Measurements from ENCODE around the gene SYNDIG1.

The SYNDIG1 gene

GRCh38 chr20:24494460-24494920, 25.1 kb downstream of the SYNDIG1 start:
- ChIA-PET CTCF (no interaction called here), POLR2A (no interaction called here)
- no peak for DNase-seq (ENCODE audit: extremely low spot score)
- TF ChIP-seq, protein P1, sequence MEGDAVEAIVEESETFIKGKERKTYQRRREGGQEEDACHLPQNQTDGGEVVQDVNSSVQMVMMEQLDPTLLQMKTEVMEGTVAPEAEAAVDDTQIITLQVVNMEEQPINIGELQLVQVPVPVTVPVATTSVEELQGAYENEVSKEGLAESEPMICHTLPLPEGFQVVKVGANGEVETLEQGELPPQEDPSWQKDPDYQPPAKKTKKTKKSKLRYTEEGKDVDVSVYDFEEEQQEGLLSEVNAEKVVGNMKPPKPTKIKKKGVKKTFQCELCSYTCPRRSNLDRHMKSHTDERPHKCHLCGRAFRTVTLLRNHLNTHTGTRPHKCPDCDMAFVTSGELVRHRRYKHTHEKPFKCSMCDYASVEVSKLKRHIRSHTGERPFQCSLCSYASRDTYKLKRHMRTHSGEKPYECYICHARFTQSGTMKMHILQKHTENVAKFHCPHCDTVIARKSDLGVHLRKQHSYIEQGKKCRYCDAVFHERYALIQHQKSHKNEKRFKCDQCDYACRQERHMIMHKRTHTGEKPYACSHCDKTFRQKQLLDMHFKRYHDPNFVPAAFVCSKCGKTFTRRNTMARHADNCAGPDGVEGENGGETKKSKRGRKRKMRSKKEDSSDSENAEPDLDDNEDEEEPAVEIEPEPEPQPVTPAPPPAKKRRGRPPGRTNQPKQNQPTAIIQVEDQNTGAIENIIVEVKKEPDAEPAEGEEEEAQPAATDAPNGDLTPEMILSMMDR (IDR thresholded peaks at IDR 0.05; ENCODE audit: control extremely low read depth, extremely low read depth, low read depth, missing control alignments), result no peak

- ChIA-PET POLR2A (no interaction called here), CTCF (no interaction called here)
- TF ChIP-seq, protein P1 (IDR thresholded peaks at IDR 0.05; ENCODE audit: control extremely low read depth, extremely low read depth, low read depth, missing control alignments), result no peak
- DNase-seq (ENCODE audit: extremely low spot score), result no peak
Measured at GRCh38 chr20:24495266-24495665, 25.8 kb downstream of the SYNDIG1 start.

DNA sequence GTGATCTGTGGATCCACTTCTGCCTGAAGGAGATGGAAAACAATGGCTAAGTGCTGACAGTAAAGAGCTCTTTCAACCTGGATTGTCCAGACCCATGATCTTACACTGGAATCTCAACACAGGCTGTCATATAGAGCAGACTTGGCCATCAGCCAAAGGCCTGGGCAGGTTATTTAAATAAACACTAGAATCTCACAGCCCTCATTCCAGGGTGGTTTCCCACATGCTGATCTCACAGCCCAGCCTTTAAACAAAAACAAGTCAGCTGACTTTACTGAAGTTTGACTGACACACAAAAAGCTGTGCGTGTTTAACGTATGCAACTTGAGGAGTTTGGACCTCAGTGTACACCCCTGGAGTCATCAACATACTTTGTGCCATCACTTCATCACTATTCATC, 28.4 kb downstream of the SYNDIG1 start:
- no peak for DNase-seq (ENCODE audit: extremely low spot score)
- TF ChIP-seq, protein P1 (IDR thresholded peaks at IDR 0.05; ENCODE audit: control extremely low read depth, extremely low read depth, low read depth, missing control alignments), result no peak
- CTCF ChIA-PET, result interaction anchor here (1.2 kb wide), 1 partner anchor 9 kb away, joined by 3 read pairs; no protein-coding TSS in a partner anchor
- POLR2A ChIA-PET, result no interaction called here

- TF ChIP-seq, protein P1 (IDR thresholded peaks at IDR 0.05; ENCODE audit: control extremely low read depth, extremely low read depth, low read depth, missing control alignments), result no peak
- ChIA-PET POLR2A (no interaction called here), CTCF (interaction anchor here (1.2 kb wide), 1 partner anchor 8 kb away, joined by 3 read pairs; no protein-coding TSS in a partner anchor)
- no peak for DNase-seq (ENCODE audit: extremely low spot score)
Measured at GRCh38 chr20:24498641-24499040, 29.2 kb downstream of the SYNDIG1 start.

GRCh38 chr20:24499472-24499871, 30.0 kb downstream of the SYNDIG1 start:
- no peak for DNase-seq (ENCODE audit: extremely low spot score)
- POLR2A ChIA-PET, result no interaction called here
- CTCF ChIA-PET, result no interaction called here
- TF ChIP-seq, protein P1 (IDR thresholded peaks at IDR 0.05; ENCODE audit: control extremely low read depth, extremely low read depth, low read depth, missing control alignments), result no peak

GRCh38 chr20:24501764-24502556, 32.5 kb downstream of the SYNDIG1 start:
- TF ChIP-seq, protein P1 (IDR thresholded peaks at IDR 0.05; ENCODE audit: control extremely low read depth, extremely low read depth, low read depth, missing control alignments), result no peak
- ChIA-PET CTCF (interaction anchor here (1.1 kb wide), 1 partner anchor 21 kb away, joined by 3 read pairs; no protein-coding TSS in a partner anchor), POLR2A (no interaction called here)
- no peak for DNase-seq (ENCODE audit: extremely low spot score)

All from GM10248 (cell line).